Neuronal stem cell (in vitro differentiated cells): ENCODE data around the gene CACNA1A.

Experiments used
- DNase-seq: peaks from one replicate; pipeline ENCODE4 v3.0.0-alpha.2; 2013; ENCODE audit warnings: low spot score
- H2AFZ ChIP-seq: one replicate; pipeline ENCODE4 v1.6.1; 2013; ENCODE audit warnings: mild to moderate bottlenecking, low read length, inconsistent platforms
- H2AK5ac ChIP-seq: 2 replicates; pipeline ENCODE4 v1.6.1; 2013; ENCODE audit warnings: low read depth, mild to moderate bottlenecking, inconsistent platforms, low read length, moderate library complexity, mixed read lengths
- H2BK120ac ChIP-seq: 2 replicates; pipeline ENCODE4 v1.6.1; 2013; ENCODE audit warnings: low read depth, mild to moderate bottlenecking, inconsistent platforms, low read length, moderate library complexity, mixed read lengths
- H2BK12ac ChIP-seq: one replicate; pipeline ENCODE4 v1.6.1; 2013; ENCODE audit warnings: low read length, inconsistent platforms
- H2BK15ac ChIP-seq: 2 replicates; pipeline ENCODE4 v1.6.1; 2013; ENCODE audit warnings: mild to moderate bottlenecking, low read length, inconsistent platforms, mixed read lengths
- H2BK5ac ChIP-seq: one replicate; pipeline ENCODE4 v1.6.1; 2013; ENCODE audit warnings: inconsistent platforms, mild to moderate bottlenecking, low read length, moderate library complexity
- H3K14ac ChIP-seq: one replicate; pipeline ENCODE4 v1.6.1; 2013; ENCODE audit warnings: low read length, inconsistent platforms
- H3K18ac ChIP-seq: 2 replicates; pipeline ENCODE4 v1.6.1; 2013; ENCODE audit warnings: low read length, inconsistent platforms
- H3K23ac ChIP-seq: 2 replicates; pipeline ENCODE4 v1.6.1; 2013; ENCODE audit warnings: low read depth, mild to moderate bottlenecking, mixed read lengths, low read length, inconsistent platforms; ENCODE audit not compliant: poor library complexity
- H3K27ac ChIP-seq: replicated peaks from 3 replicates; pipeline ENCODE4 v1.5.1; 2013; ENCODE audit warnings: low read length, inconsistent platforms
- H3K27me3 ChIP-seq, 3 experiments: 2 replicates each; pipeline ENCODE4 v1.6.1; 2013; ENCODE audit warnings: low read length in 3 of 3, mild to moderate bottlenecking in 2 of 3, inconsistent platforms in 1 of 3, low read depth in 1 of 3, mixed read lengths in 1 of 3, moderate library complexity in 1 of 3; ENCODE audit not compliant: control insufficient read depth in 3 of 3, insufficient read depth in 3 of 3
- H3K36me3 ChIP-seq, 2 donors: replicated peaks in 1 of 2; 2 replicates each; pipeline ENCODE4 v1.6.1; 2013; ENCODE audit warnings: low read length in 2 of 2; ENCODE audit not compliant: control insufficient read depth in 2 of 2, insufficient read depth in 2 of 2
- H3K4ac ChIP-seq: 2 replicates; pipeline ENCODE4 v1.6.1; 2013; ENCODE audit warnings: inconsistent platforms, mild to moderate bottlenecking, low read length, moderate library complexity
- H3K4me1 ChIP-seq, 2 donors: 1 replicate in 1 of 2; 2 replicates in 1 of 2; pipeline ENCODE4 v1.6.1; 2013; ENCODE audit warnings: low read length in 2 of 2, low read depth in 1 of 2; ENCODE audit not compliant: control insufficient read depth in 2 of 2, insufficient read depth in 1 of 2
- H3K4me2 ChIP-seq: one replicate; pipeline ENCODE4 v1.6.1; 2013; ENCODE audit warnings: mild to moderate bottlenecking, low read length, inconsistent platforms; ENCODE audit not compliant: insufficient read depth, poor library complexity, severe bottlenecking
- H3K4me3 ChIP-seq, 2 donors: 2 replicates each; pipeline ENCODE4 v1.5.1; 2013; ENCODE audit warnings: low read length in 2 of 2, mild to moderate bottlenecking in 2 of 2, inconsistent platforms in 1 of 2, moderate library complexity in 1 of 2
- H3K79me1 ChIP-seq: one replicate; pipeline ENCODE4 v1.6.1; 2013; ENCODE audit warnings: low read depth, mild to moderate bottlenecking, inconsistent platforms, low read length, moderate library complexity
- H3K9ac ChIP-seq: one replicate; pipeline ENCODE4 v1.6.1; 2013; ENCODE audit warnings: mild to moderate bottlenecking, low read depth, low read length, inconsistent platforms; ENCODE audit not compliant: poor library complexity
- H3K9me3 ChIP-seq, 2 donors: replicated peaks in 1 of 2; 2 replicates each; pipeline versions ENCODE3 to v1.6.1; 2013; ENCODE audit warnings: low read length in 2 of 2, mild to moderate bottlenecking in 2 of 2, inconsistent platforms in 1 of 2, low read depth in 1 of 2, mixed read lengths in 1 of 2, moderate library complexity in 1 of 2; ENCODE audit not compliant: control insufficient read depth in 2 of 2, insufficient read depth in 1 of 2
- H4K8ac ChIP-seq: one replicate; pipeline ENCODE4 v1.6.1; 2013; ENCODE audit warnings: low read depth, mild to moderate bottlenecking, inconsistent platforms, low read length, moderate library complexity
- H4K91ac ChIP-seq: one replicate; pipeline ENCODE4 v1.6.1; 2013; ENCODE audit warnings: low read length, low read depth, mild to moderate bottlenecking, inconsistent platforms; ENCODE audit not compliant: poor library complexity
- WGBS, 2 donors: extraction: QIAGEN DNeasy Blood & Tissue Kit; methylation state at CpG; one replicate each; pipeline ENCODE4 v1.1.7; 2013; ENCODE audit warnings: missing lambda C conversion rate in 2 of 2, mixed read lengths in 1 of 2; ENCODE audit not compliant: insufficient read length in 2 of 2, insufficient replicate concordance in 1 of 2; ENCODE audit errors: extremely low coverage in 2 of 2; 5-methylcytosine and 5-hydroxymethylcytosine counted together

The CACNA1A gene

DNA sequence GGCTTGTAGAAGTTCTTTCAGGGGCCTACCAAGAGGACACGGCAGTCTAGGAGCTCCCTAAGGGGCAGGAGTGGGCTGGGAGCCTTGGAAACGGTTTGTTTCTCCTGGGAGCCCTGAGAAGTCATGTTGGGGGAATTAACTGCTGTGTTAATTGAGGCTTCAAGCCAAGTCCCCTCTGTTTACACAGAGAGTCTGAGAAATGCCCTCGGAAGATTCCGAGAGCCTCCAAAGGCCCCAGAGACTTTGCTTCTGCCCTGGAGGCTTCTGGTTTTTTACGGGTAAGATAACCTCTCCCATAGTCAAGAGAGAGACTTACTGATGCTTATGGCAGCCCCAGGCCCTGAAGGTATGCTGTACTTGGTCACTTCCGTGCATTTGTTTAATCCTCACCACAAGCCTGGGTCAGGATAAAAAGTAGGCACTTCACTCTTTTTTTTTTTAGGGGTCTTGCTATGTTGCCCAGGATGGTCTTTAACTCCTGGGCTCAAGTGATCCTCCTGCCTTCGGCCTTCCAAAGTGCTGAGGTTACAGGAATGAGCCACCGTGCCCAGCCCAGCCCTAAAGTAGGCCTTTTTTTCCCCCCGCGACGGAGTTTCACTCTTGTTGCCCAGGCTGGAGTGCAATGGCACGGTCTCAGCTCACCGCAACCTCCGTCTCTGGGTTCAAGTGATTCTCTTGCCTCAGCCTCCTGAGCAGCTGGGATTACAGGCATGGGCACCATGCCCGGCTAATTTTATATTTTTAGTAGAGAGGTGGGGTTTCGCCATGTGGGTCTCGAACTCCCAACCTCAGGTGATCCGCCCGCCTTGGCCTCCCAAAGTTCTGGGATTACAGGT lies 340.9 kb downstream of the CACNA1A start:
- peak overlapping the region; percentile 5 for H3K14ac ChIP-seq
- peak overlapping the region; percentile 83 for H4K91ac ChIP-seq
- H3K27me3 ChIP-seq = no peaks in the 10 kb centered on the region
- H3K23ac ChIP-seq = peak overlapping the region; percentile 3
- no CpG with 5 or more reads among the region's 19 CpGs for WGBS, 2 donors
- peak overlapping the region; percentile 100 for H3K27ac ChIP-seq
- H3K18ac ChIP-seq = peak overlapping the region; percentile 98
- peak overlapping the region; percentile 88 for H2BK5ac ChIP-seq
- H3K9me3 ChIP-seq = no peaks in the 10 kb centered on the region
- no peak overlapping the region for H4K8ac ChIP-seq
- peak overlapping the region; percentile 38 for H2BK120ac ChIP-seq
- H3K79me1 ChIP-seq = no peaks in the 10 kb centered on the region
- H3K4ac ChIP-seq = peak overlapping the region; percentile 79
- H2BK15ac ChIP-seq = peak overlapping the region; percentile 79
- H2AFZ ChIP-seq = peak overlapping the region; percentile 84
- H3K36me3 ChIP-seq = no peaks in the 10 kb centered on the region
- H2AK5ac ChIP-seq = peak overlapping the region; percentile 72
- H3K4me2 ChIP-seq = peak overlapping the region; percentile 21
- DNase-seq = no peak
- peak overlapping the region; percentile 95 for H2BK12ac ChIP-seq
- H3K9ac ChIP-seq = no peak overlapping the region
- no peak overlapping the region for H3K4me3 ChIP-seq
- peaks cover 27% of the 10 kb centered on the region in 2 donors for H3K4me1 ChIP-seq

DNA sequence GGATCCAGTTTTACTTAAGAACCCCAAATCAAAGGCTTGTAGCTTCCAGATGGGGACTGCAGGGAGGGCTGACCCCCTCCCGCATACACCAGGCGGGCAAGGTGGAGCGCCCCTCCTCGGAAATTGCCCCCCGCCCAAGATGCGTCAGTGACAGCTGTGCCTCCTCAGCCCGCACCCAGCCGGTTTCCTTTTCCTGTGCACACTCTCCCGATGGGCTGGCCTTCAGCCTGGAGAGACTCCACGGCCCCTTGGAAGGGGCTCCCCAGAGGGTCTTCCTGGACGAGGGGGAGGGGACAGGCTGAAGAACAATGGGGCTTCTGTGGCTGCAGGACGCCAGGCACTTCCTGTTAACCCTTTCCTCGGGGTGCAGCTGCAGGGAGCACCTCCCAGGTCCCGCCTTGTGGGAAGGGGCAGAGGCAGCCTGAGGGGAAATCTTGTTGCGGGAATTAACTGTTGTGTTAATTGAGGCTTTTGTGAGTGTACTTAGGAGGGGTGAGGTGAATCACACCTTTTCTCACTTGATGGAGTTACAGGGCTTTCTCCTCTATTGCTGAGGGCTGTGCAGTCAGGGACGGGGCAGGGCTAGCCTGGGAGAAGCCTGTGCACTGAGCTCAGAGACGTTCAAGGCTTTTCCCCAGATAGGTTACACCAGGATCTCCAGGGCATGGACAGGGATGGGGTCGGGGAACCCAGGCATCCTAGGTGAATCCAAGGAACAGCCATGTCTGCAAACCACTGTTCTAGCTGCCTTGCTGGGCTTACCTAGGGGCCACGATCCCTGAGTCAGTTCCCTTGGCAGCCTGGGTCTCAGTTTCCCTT lies 341.7 kb downstream of the CACNA1A start:
- Histone ChIP-seq H3K27ac (peak overlapping the region; percentile 100), H3K14ac (peak overlapping the region; percentile 5), H3K23ac (peak overlapping the region; percentile 3), H3K4me1 (peaks cover 27% of the 10 kb centered on the region in 2 donors), H3K18ac (peak overlapping the region; percentile 98), H3K36me3 (no peaks in the 10 kb centered on the region), H2BK5ac (peak overlapping the region; percentile 100), H2BK120ac (peak overlapping the region; percentile 100), H3K79me1 (no peaks in the 10 kb centered on the region), H3K9ac (no peak overlapping the region), H2BK15ac (peak overlapping the region; percentile 100), H3K4ac (peak overlapping the region; percentile 79), H2AFZ (peak overlapping the region; percentile 84), H3K9me3 (no peaks in the 10 kb centered on the region), H2BK12ac (peak overlapping the region; percentile 95), H4K91ac (peak overlapping the region; percentile 83), H2AK5ac (peak overlapping the region; percentile 100), H3K4me2 (peak overlapping the region; percentile 93), H3K4me3 (peak overlapping the region; percentile 43 to 61), H3K27me3 (no peaks in the 10 kb centered on the region), H4K8ac (no peak overlapping the region)
- DNase-seq = peak; percentile 80
- WGBS, 2 donors = no CpG with 5 or more reads among the region's 19 CpGs

DNA sequence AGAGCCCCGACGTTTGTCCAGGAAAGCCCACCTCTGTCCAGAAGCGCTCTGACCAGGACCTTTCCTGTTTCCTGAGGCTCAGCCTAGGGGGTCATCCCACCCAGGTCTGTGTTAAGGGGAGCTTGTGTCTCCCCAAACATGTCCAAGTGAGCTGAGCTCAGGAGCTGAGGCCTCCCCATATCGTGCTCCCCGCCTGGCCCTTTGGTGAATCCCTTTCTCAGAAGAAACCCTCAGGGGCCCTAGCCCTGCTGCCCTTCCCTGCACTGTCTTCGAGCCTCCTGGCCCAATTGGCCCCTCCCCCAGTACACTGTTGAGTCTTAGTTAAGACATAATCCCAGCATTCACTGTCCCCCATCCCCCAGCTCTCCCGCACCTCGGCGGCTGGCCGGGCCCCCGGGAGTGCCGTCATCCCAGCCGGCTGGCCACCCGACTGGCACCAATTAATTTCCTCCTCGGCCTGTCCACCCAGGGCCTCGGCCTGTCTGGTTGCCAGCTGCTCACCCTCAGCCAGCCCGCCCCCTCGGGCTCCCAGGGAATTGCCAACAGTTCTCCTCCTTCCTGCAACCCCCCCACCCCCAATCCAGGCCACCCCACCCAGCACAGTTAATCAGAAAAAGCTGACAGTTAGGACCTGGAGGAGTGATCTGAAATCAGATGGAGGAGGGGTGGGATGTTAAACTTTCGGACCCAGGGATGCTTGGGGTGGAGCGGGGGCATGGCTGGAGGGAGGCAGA lies 342.5 kb downstream of the CACNA1A start:
- peak overlapping the region; percentile 84 for H2AFZ ChIP-seq
- H3K4ac ChIP-seq = peak overlapping the region; percentile 86
- peak overlapping the region; percentile 97 for H2BK12ac ChIP-seq
- no peaks in the 10 kb centered on the region for H3K27me3 ChIP-seq
- H2BK120ac ChIP-seq = peak overlapping the region; percentile 100
- H3K23ac ChIP-seq = peak overlapping the region; percentile 96
- H3K9ac ChIP-seq = peak overlapping the region; percentile 53
- H4K8ac ChIP-seq = no peak overlapping the region
- no peaks in the 10 kb centered on the region for H3K79me1 ChIP-seq
- peak overlapping the region; percentile 43 to 61 for H3K4me3 ChIP-seq
- WGBS, 2 donors = no CpG with 5 or more reads among the region's 20 CpGs
- H3K36me3 ChIP-seq = no peaks in the 10 kb centered on the region
- peak overlapping the region; percentile 100 for H2AK5ac ChIP-seq
- H3K27ac ChIP-seq = peak overlapping the region; percentile 100
- H3K4me1 ChIP-seq = peaks cover 27% of the 10 kb centered on the region in 2 donors
- H3K18ac ChIP-seq = peak overlapping the region; percentile 96
- H4K91ac ChIP-seq = peak overlapping the region; percentile 89
- peak overlapping the region; percentile 100 for H2BK5ac ChIP-seq
- H3K9me3 ChIP-seq = no peaks in the 10 kb centered on the region
- peak overlapping the region; percentile 100 for H2BK15ac ChIP-seq
- H3K14ac ChIP-seq = peak overlapping the region; percentile 94
- peak overlapping the region; percentile 93 for H3K4me2 ChIP-seq
- DNase-seq = peak; percentile 70
